Calu3 (cell line): ENCODE data around the gene PXDN. TPM values are rescaled to one million over a fixed set of nuclear protein-coding genes. Genes with fewer than 3 reads are reported as not detected.

ENCODE experiments used
- BruUV-seq: library from RNA; stranded (reverse); fragments of 400-500 nt; replicated peaks from 2 replicates; lab custom pipeline; 2021; lab: Mats Ljungman, UMichigan
- CTCF ChIA-PET: fragments of 300-600 bp; sonication (Branson Sonifier 250); formaldehyde crosslinking; loops from one replicate; lab custom pipeline; 2022; ENCODE audit warnings: antibody characterized with exemption; lab: Charles Lee
- DNase-seq: peaks from one replicate; pipeline ENCODE4 v3.0.0; 2022
- H3K27ac Mint-ChIP-seq: one replicate; pipeline ENCODE4 v1.8.0; 2022; ENCODE audit warnings: mixed read lengths; ENCODE audit not compliant: unreplicated experiment
- H3K27me3 Mint-ChIP-seq: one replicate; pipeline ENCODE4 v1.8.0; 2022; ENCODE audit warnings: mixed read lengths; ENCODE audit not compliant: unreplicated experiment
- H3K36me3 Mint-ChIP-seq: one replicate; pipeline ENCODE4 v1.8.0; 2022; ENCODE audit warnings: mild to moderate bottlenecking, moderate library complexity, mixed read lengths; ENCODE audit not compliant: insufficient read depth, unreplicated experiment
- H3K4me1 Mint-ChIP-seq: one replicate; pipeline ENCODE4 v1.8.0; 2022; ENCODE audit warnings: mild to moderate bottlenecking, low read depth, mixed read lengths; ENCODE audit not compliant: unreplicated experiment
- H3K4me3 Mint-ChIP-seq: one replicate; pipeline ENCODE4 v1.8.0; 2022; ENCODE audit warnings: mild to moderate bottlenecking, low read depth, moderate library complexity, mixed read lengths; ENCODE audit not compliant: unreplicated experiment
- H3K9me3 Mint-ChIP-seq: one replicate; pipeline ENCODE4 v1.8.0; 2022; ENCODE audit warnings: low read depth, mixed read lengths; ENCODE audit not compliant: unreplicated experiment
- intact Hi-C: fragments of 100-400 bp; cut with micrococcal nuclease; formaldehyde crosslinking; loops from one replicate; pipeline ENCODE4 v1.10.0; 2022; ENCODE audit not compliant: unreplicated experiment
- total RNA-seq: library from RNA; stranded (reverse); gene quantifications from 2 replicates; pipeline ENCODE4 v1.2.3, GENCODE V29; 2022
- TF ChIP-seq, protein P1 (sequence below): fragments of 200-600 bp; IDR thresholded peaks from one replicate; pipeline ENCODE4 v1.8.0; 2022; ENCODE audit warnings: antibody characterized with exemption; ENCODE audit not compliant: unreplicated experiment

Gene PXDN
- total RNA-seq, 1 experiment from 2014 or later: not detected

DNA sequence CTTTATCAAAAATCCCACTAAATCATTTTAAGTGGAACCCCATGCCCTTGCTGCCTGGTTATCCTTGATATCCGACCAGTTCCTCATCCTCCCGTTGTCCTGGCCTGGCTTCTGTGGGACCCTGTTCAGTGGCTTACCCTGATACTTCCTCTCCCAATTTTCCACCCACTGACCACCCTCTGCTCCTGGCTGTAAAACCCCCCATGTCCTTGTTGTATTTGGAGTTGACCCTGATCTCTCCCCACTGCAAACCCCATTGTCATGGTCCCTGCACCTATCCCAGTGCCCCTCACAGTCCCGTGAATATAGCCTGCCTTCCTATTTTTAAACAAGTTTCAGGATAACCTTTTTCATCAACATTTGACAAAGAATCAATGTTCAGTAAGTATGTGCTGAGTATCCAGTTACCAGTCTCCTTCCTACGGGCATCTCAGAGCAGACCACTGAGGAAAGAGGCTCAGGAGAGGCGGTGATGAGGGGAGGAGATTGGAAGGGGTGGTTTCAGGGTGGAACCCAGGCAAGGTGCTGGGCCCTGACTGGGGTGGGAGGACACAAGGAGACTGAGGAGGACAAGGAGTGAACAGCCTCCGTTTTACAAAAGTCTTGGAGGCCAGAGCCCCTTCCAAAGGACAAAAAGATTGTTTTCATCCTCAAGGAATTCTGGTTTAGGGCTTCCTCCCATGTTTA, 131.8 kb downstream of the PXDN start:
- H3K27ac Mint-ChIP-seq: no peak overlapping the region
- CTCF ChIA-PET: no interaction called here
- no peaks in the 10 kb centered on the region for H3K27me3 Mint-ChIP-seq
- H3K4me3 Mint-ChIP-seq: no peak overlapping the region
- no TSS peak for BruUV-seq
- H3K36me3 Mint-ChIP-seq: no peaks in the 10 kb centered on the region
- H3K4me1 Mint-ChIP-seq: no peaks in the 10 kb centered on the region
- no peak for DNase-seq
- H3K9me3 Mint-ChIP-seq: peaks cover 7% of the 10 kb centered on the region
- intact Hi-C loops: no loop called here
- TF ChIP-seq, protein P1, sequence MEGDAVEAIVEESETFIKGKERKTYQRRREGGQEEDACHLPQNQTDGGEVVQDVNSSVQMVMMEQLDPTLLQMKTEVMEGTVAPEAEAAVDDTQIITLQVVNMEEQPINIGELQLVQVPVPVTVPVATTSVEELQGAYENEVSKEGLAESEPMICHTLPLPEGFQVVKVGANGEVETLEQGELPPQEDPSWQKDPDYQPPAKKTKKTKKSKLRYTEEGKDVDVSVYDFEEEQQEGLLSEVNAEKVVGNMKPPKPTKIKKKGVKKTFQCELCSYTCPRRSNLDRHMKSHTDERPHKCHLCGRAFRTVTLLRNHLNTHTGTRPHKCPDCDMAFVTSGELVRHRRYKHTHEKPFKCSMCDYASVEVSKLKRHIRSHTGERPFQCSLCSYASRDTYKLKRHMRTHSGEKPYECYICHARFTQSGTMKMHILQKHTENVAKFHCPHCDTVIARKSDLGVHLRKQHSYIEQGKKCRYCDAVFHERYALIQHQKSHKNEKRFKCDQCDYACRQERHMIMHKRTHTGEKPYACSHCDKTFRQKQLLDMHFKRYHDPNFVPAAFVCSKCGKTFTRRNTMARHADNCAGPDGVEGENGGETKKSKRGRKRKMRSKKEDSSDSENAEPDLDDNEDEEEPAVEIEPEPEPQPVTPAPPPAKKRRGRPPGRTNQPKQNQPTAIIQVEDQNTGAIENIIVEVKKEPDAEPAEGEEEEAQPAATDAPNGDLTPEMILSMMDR: no peak

DNA sequence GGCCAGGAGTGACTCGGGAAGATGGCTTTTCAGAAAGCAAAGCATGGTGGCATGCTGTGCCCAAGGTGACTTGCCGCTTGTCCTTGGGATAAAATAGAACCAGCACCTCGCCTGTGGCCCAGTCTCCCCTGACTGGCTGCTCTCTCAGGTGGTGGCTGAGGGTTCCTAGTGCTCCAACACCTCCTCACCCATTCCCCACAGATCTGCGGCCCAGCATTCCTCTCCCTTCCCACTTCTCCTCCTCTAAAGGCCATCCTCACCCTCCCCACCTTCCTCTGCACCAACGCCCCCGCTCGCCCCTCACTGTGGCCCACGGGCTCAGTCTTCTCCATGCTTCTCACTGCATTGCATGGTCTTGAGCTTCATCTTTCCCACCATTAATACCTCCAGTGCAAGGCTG, 132.4 kb downstream of the PXDN start:
- DNase-seq: no peak
- TF ChIP-seq, protein P1: no peak
- CTCF ChIA-PET: no interaction called here
- Mint-ChIP-seq H3K4me3 (no peak overlapping the region), H3K27me3 (peaks cover 2% of the 10 kb centered on the region), H3K4me1 (no peaks in the 10 kb centered on the region), H3K36me3 (no peaks in the 10 kb centered on the region), H3K27ac (no peak overlapping the region), H3K9me3 (peaks cover 9% of the 10 kb centered on the region)
- BruUV-seq: no TSS peak
- intact Hi-C loops: no loop called here

DNA sequence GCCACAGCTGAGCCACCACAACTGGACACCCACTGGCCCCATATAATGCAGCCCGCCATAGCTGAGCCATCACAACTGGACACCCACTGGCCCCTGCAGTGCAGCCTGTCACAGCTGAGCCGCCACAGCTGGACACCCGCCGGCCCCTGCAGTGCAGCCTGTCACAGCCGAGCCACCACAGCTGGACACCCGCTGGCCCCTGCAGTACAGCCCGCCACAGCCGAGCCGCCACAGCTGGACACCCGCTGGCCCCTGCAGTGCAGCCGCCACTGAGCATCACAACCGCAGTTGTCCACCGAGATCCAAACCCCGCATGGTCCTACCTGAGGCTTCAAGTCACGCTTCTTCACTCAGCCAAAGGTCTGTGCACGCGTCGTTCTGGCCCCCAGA, 134.2 kb downstream of the PXDN start:
- CTCF ChIA-PET: interaction anchor here (0.5 kb wide), 1 partner anchor 1551 kb away, joined by 4 read pairs; no protein-coding TSS in a partner anchor
- H3K27ac Mint-ChIP-seq: no peak overlapping the region
- H3K36me3 Mint-ChIP-seq: no peaks in the 10 kb centered on the region
- H3K27me3 Mint-ChIP-seq: peaks cover 9% of the 10 kb centered on the region
- H3K4me3 Mint-ChIP-seq: no peak overlapping the region
- BruUV-seq: no TSS peak
- DNase-seq: no peak
- peaks cover 4% of the 10 kb centered on the region for H3K9me3 Mint-ChIP-seq
- TF ChIP-seq, protein P1: no peak
- intact Hi-C loops: no loop called here
- no peaks in the 10 kb centered on the region for H3K4me1 Mint-ChIP-seq

DNA sequence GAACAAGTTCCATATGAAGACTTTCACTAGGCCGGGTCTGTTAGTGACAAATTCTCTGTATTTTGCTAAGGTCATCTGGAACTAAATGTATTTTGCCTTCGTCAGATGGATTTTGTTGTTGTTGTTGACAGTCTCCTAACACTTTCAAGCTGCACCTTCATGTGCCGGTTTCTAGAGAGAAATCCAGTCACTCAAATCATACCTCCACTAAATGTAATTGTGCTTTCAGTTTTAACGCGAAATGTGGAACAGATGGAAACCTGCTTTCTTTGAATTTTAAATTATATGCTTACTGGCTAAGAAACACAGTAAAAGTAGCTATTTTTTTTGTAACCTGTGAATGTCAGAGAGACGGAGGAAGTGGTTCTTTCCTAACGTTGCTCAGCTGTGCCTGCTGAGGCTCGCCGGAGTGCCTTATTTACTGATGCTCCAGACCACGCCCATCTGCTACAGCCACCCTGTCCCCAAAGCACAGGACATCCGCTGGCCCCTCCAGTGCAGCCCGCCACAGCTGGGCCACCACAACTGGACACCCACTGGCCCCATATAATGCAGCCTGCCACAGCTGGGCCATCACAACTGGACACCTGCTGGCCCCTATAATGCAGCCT, 134.7 kb downstream of the PXDN start:
- intact Hi-C loops: no loop called here
- H3K27me3 Mint-ChIP-seq: peaks cover 9% of the 10 kb centered on the region

More for the DNA sequence above, 134.7 kb downstream of the PXDN start:
- BruUV-seq: no TSS peak
- TF ChIP-seq, protein P1: no peak
- peaks cover 4% of the 10 kb centered on the region for H3K9me3 Mint-ChIP-seq
- no peak overlapping the region for H3K27ac Mint-ChIP-seq
- CTCF ChIA-PET: interaction anchor here (0.5 kb wide), 1 partner anchor 1552 kb away, joined by 4 read pairs; no protein-coding TSS in a partner anchor
- DNase-seq: no peak
- no peaks in the 10 kb centered on the region for H3K36me3 Mint-ChIP-seq
- H3K4me3 Mint-ChIP-seq: no peak overlapping the region
- no peaks in the 10 kb centered on the region for H3K4me1 Mint-ChIP-seq
